T47D (cell line): ENCODE data around the gene ZNF26.

Experiments used
- DNase-seq, 2 experiments: peaks; one replicate each; pipeline versions ENCODE4 v3.0.0 to v3.0.0-alpha.2; 2011 to 2012; ENCODE audit warnings: low read depth in 1 of 2, low spot score in 1 of 2
- JUND ChIP-seq: IDR thresholded peaks from 2 replicates; pipeline ENCODE4 v1.6.1; 2012; ENCODE audit warnings: low read depth
- in situ Hi-C: cut with HindIII; loops from 2 replicates; pipeline ENCODE4 v1.10.0; 2016; ENCODE audit warnings: low sequenced_read_pairs, low pct_unique_long_range_greater_than_20kb

Gene ZNF26

DNA sequence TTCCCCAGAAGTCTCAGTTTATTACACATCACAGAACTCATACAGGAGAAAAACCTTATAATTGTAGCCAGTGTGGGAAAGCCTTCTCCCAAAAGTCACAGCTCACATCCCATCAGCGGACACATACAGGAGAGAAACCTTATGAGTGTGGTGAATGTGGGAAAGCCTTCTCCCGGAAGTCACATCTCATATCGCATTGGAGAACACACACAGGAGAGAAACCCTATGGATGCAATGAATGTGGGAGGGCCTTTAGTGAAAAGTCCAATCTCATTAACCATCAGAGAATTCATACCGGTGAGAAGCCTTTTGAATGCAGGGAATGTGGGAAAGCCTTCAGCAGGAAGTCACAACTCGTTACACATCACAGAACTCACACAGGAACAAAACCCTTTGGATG lies 71.3 kb downstream of the ZNF26 start:
- in situ Hi-C loops = no loop called here
- TF ChIP-seq JUND = no peak
- no peak for DNase-seq

DNA sequence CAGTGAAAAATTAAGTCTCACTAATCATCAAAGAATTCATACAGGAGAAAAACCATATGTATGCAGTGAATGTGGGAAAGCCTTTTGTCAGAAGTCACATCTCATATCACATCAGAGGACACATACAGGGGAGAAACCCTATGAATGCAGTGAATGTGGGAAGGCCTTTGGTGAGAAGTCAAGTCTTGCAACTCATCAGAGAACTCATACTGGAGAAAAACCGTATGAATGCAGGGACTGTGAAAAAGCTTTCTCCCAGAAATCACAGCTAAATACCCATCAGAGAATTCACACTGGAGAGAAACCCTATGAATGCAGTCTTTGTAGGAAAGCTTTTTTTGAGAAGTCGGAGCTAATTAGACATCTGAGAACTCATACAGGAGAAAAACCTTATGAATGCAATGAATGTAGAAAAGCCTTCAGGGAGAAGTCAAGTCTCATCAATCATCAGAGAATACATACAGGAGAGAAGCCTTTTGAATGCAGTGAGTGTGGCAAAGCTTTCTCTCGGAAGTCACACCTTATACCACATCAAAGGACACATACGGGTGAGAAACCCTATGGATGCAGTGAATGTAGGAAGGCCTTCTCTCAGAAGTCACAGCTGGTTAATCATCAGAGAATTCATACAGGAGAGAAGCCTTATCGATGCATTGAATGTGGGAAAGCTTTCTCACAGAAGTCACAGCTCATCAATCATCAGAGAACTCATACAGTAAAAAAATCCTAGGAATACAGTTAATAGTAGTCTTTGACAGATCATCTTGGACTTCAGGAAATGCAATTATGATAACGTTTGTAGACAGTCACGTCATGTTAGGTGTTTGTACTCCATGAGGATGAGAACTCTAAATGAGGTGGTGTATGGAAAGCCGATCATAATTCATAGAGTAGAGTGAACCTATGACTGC lies 72.3 kb downstream of the ZNF26 start:
- in situ Hi-C loops = no loop called here
- DNase-seq = peak in 1 of 2 experiments; percentile 51
- no peak for TF ChIP-seq JUND

DNA sequence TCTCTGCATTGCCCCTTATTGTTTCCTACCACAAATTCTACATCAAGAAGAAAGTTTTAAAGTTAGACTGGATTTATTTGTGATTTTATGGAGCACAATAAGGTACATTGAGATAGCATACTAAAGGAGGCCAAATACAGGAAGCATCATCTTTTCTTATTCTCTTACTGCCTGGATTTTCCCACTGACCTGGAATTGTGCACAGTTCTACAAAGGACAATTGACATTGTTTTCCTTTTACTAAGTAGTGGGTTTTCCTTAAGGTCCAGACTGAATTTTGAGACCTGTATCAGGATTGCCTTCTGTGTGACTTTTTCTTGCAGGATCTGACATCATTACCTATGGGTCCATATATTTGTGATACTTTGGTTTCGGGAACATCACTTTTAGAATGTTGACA lies 75.8 kb downstream of the ZNF26 start:
- DNase-seq = no peak
- in situ Hi-C loops = no loop called here
- no peak for TF ChIP-seq JUND

DNA sequence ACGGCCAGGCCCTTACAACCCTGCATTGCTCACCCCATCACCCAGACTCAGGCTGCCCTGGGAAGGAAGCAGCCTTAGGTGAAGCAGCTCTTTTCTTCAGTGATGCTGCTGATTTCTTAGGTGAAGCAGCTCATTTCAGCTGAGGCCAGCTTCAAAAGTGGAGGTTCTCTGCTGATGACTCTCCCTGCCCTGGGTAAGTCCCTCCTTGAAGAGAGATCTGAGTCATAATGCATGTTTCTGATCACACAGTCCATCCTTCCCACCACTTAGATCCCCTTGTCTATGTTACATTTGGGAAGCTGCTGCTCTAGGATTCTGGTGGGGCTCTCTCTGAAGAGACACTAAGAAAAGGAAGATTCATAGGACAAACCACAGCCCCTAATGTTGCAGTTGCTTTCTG lies 77.4 kb downstream of the ZNF26 start:
- TF ChIP-seq JUND = no peak

DNA sequence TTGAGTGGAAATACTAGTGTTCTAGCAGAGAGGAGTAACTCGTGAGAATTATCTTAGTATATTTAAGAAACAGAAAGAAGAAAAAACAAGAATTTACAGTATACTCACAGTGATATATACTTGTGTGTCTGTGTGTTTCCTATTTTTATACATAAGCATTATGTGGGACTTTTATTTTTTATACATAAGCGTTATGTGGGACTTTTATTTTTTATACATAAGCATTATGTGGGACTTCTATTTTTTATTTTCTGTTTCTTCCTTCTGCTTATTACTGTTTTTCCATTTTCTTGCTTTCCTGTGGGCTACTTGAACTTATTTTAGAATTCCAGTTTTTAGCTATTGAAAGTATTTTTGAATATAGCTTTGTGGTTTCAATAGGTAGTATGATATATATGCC lies 87.7 kb downstream of the ZNF26 start:
- no peak for TF ChIP-seq JUND

More for the DNA sequence above, 77.4 kb downstream of the ZNF26 start:
- no peak for DNase-seq
- in situ Hi-C loops = no loop called here

More for the DNA sequence above, 87.7 kb downstream of the ZNF26 start:
- in situ Hi-C loops = no loop called here
- DNase-seq = no peak
